ENCODE measurements around the gene RANBP10. TPM values are rescaled to one million over a fixed set of nuclear protein-coding genes. Genes with fewer than 3 reads are reported as not detected.

The RANBP10 gene
- total and polyA plus RNA-seq, 2 donors (not counting 3 experiments of a cell fraction or from before 2014, with no cell fraction given) = 25.6 to 28.8 TPM

Small RNAs within 50 kb of the gene (small RNA-seq; reads per million reads assigned to genes)
- not detected for gene AC040162.2 (ENCODE audit: insufficient read depth, insufficient read length, low read depth, low replicate concordance)

Other genes with a start within 250 kb of the RANBP10 start
- gene CTCF, start 244.0 kb downstream of the RANBP10 start, total RNA-seq = 40.0 and 40.7 TPM in 2 replicates
- gene CTCF, start 244.0 kb downstream of the RANBP10 start, polyA plus RNA-seq = 16.9 and 20.7 TPM in 2 replicates
- 2.2 and 2.7 TPM in 2 replicates for gene CARMIL2, start 161.4 kb downstream of the RANBP10 start, total RNA-seq
- gene CARMIL2, start 161.4 kb downstream of the RANBP10 start, polyA plus RNA-seq = 0.65 and 0.95 TPM in 2 replicates
- gene ACD, start 146.3 kb downstream of the RANBP10 start, total RNA-seq = 24.4 and 26.9 TPM in 2 replicates
- 36.0 and 45.1 TPM in 2 replicates for gene ACD, start 146.3 kb downstream of the RANBP10 start, polyA plus RNA-seq
- gene PARD6A, start 145.6 kb downstream of the RANBP10 start, total RNA-seq = 1.3 and 1.7 TPM in 2 replicates
- 2.9 and 4.3 TPM in 2 replicates for gene PARD6A, start 145.6 kb downstream of the RANBP10 start, polyA plus RNA-seq
- gene ENKD1, start 139.8 kb downstream of the RANBP10 start, total RNA-seq = 17.3 and 17.5 TPM in 2 replicates
- 16.7 and 21.9 TPM in 2 replicates for gene ENKD1, start 139.8 kb downstream of the RANBP10 start, polyA plus RNA-seq
- gene C16orf86, start 139.7 kb downstream of the RANBP10 start, total RNA-seq = 0.62 and 1.2 TPM in 2 replicates
- gene C16orf86, start 139.7 kb downstream of the RANBP10 start, polyA plus RNA-seq = 0.80 and 0.98 TPM in 2 replicates
- gene GFOD2, start 87.2 kb downstream of the RANBP10 start, total RNA-seq = 43.7 and 47.5 TPM in 2 replicates
- gene GFOD2, start 87.2 kb downstream of the RANBP10 start, polyA plus RNA-seq = 36.7 and 38.1 TPM in 2 replicates
- gene TSNAXIP1, start 329 bp upstream of the RANBP10 start, total RNA-seq = 0.95 and 1.0 TPM in 2 replicates
- gene TSNAXIP1, start 329 bp upstream of the RANBP10 start, polyA plus RNA-seq = 1.0 and 1.2 TPM in 2 replicates
- gene THAP11, start 35.8 kb upstream of the RANBP10 start, total RNA-seq = 22.6 and 24.0 TPM in 2 replicates
- gene THAP11, start 35.8 kb upstream of the RANBP10 start, polyA plus RNA-seq = 25.9 and 27.5 TPM in 2 replicates
- gene NUTF2, start 40.4 kb upstream of the RANBP10 start, total RNA-seq = 199 and 208 TPM in 2 replicates
- 273 and 425 TPM in 2 replicates for gene NUTF2, start 40.4 kb upstream of the RANBP10 start, polyA plus RNA-seq
- gene CENPT, start 41.1 kb upstream of the RANBP10 start, total RNA-seq = 57.5 and 60.3 TPM in 2 replicates
- gene CENPT, start 41.1 kb upstream of the RANBP10 start, polyA plus RNA-seq = 61.3 and 70.3 TPM in 2 replicates
- 68.0 and 81.2 TPM in 2 replicates for gene EDC4, start 66.5 kb upstream of the RANBP10 start, total RNA-seq
- 57.5 and 71.6 TPM in 2 replicates for gene EDC4, start 66.5 kb upstream of the RANBP10 start, polyA plus RNA-seq
- not detected in 2 replicates for gene NRN1L, start 78.3 kb upstream of the RANBP10 start, total RNA-seq
- 0.37 and 1.0 TPM in 2 replicates for gene NRN1L, start 78.3 kb upstream of the RANBP10 start, polyA plus RNA-seq
- 25.9 and 27.0 TPM in 2 replicates for gene PSKH1, start 86.7 kb upstream of the RANBP10 start, total RNA-seq
- gene PSKH1, start 86.7 kb upstream of the RANBP10 start, polyA plus RNA-seq = 42.6 and 48.8 TPM in 2 replicates
- 1.0 and 1.8 TPM in 2 replicates for gene CTRL, start 125.3 kb upstream of the RANBP10 start, total RNA-seq
- 1.1 TPM in 2 replicates for gene CTRL, start 125.3 kb upstream of the RANBP10 start, polyA plus RNA-seq
- 32.7 and 40.8 TPM in 2 replicates for gene PSMB10, start 130.3 kb upstream of the RANBP10 start, total RNA-seq
- 54.7 and 80.3 TPM in 2 replicates for gene PSMB10, start 130.3 kb upstream of the RANBP10 start, polyA plus RNA-seq
- 44.9 and 46.1 TPM in 2 replicates for gene LCAT, start 137.6 kb upstream of the RANBP10 start, total RNA-seq
- 22.6 and 32.5 TPM in 2 replicates for gene LCAT, start 137.6 kb upstream of the RANBP10 start, polyA plus RNA-seq
- gene SLC12A4, start 162.1 kb upstream of the RANBP10 start, total RNA-seq = 99.0 and 114 TPM in 2 replicates
- gene SLC12A4, start 162.1 kb upstream of the RANBP10 start, polyA plus RNA-seq = 110 and 124 TPM in 2 replicates
- gene DPEP3, start 173.9 kb upstream of the RANBP10 start, total RNA-seq = not detected in 2 replicates
- 0.03 and 0.06 TPM in 2 replicates for gene DPEP3, start 173.9 kb upstream of the RANBP10 start, polyA plus RNA-seq
- 0.18 and 0.27 TPM in 2 replicates for gene DPEP2, start 192.9 kb upstream of the RANBP10 start, total RNA-seq
- gene DPEP2, start 192.9 kb upstream of the RANBP10 start, polyA plus RNA-seq = 1.7 and 1.8 TPM in 2 replicates
- gene DPEP2NB, start 209.4 kb upstream of the RANBP10 start, total RNA-seq = not detected in 2 replicates
- not detected in 2 replicates for gene DPEP2NB, start 209.4 kb upstream of the RANBP10 start, polyA plus RNA-seq
- gene DDX28, start 216.7 kb upstream of the RANBP10 start, total RNA-seq = 7.9 and 8.4 TPM in 2 replicates
- gene DDX28, start 216.7 kb upstream of the RANBP10 start, polyA plus RNA-seq = 12.5 and 14.9 TPM in 2 replicates
- gene DUS2, start 216.7 kb upstream of the RANBP10 start, total RNA-seq = 20.3 and 21.7 TPM in 2 replicates
- gene DUS2, start 216.7 kb upstream of the RANBP10 start, polyA plus RNA-seq = 14.7 and 16.4 TPM in 2 replicates

Measured in endothelial cell of umbilical vein (primary cell).